HuH-7 (cell line): ENCODE data around the gene APOA4.

ENCODE experiments used
- DNase-seq: peaks from one replicate; pipeline ENCODE4 v3.0.0; 2011; ENCODE audit warnings: low spot score

Gene APOA4

GRCh38 chr11:116823031-116823843 is at the start of gene APOA4:
Gene APOA4 (minus strand): TSS chr11:116823304. CDS start chr11:116823191, 113 bp downstream.
- no peak for DNase-seq

DNA sequence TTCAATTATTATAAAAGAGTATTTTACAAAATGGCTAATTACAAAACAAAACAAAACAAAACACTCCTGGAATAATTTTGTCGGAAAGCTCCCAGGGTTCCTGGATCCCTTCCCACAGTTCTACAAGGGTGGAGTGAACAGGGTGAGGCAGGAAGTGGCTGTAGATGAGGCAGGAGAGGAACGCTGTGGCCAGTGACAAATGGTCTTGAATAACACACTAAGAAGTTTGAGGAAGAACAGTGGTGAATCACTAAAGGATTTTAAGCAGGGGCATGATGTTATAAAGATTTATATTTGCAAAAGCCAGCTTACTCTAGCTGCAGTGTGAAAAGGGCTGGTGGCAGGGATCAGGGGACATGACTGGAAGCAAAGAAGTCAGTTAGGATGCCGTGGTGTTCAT is 48.1 kb upstream of the APOA4 start:
- no peak for DNase-seq

DNA sequence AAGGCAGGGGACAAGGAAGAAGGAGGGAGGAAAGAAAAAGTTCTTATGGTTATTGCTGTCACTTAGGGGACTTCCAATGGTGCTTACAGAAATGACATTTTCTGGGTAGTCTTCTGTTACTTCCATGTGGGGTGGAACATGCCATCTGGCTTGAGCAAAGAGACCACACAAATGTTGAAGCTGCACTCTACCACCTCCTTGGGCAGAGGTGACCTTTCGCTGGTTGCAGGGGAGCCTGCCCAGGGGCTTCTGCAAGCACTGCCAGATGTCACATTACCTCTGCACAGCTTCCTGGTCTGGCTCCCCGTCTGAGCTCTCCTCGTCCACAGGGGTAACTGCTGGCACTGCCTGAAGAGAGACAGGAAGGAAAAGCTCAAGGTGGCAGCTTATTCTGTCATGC is 47.0 kb upstream of the APOA4 start:
- DNase-seq, result no peak

GRCh38 chr11:116869610-116870009 is 46.5 kb upstream of the APOA4 start:
- no peak for DNase-seq

DNA sequence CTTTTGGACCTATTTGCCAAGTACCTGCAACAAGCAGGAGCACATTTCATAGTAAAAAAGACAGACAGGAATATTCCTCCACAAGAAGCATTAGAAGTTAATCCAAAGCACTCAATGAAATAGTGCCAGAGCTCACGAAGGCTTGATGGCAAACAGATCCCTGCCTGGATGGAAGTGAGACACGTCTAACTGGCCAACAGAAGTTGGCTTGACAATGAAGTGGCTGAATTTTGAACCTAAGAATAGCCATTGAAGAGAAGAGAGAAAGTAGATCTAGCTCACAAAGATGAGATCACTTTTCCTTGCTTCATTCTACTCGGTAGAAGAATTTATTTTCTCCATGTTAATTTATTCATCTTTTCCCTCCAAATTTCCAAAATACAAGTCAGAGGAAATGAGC is 45.0 kb upstream of the APOA4 start:
- no peak for DNase-seq

GRCh38 chr11:116867619-116868018 is 44.5 kb upstream of the APOA4 start:
- DNase-seq, result no peak

- DNase-seq, result no peak
Measured at GRCh38 chr11:116866804-116867455, 43.8 kb upstream of the APOA4 start.

DNA sequence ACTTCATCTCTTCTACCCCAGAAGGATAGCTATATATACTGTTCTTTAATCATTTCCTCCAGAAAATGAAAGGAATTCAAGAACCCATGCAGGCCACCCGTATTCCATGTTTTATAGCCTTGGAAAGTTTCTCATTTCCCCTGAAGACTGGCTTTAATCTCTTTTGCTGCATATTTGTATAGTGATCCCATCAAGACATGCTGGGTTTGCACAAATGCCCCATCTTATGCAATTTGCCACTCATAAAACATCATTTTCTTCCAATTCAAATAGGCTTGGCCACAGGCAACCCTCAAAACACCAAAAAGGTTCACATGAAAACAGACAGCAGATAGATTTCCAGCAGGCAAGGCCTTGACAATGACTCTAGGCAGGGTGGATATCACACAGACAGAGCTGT is 42.6 kb upstream of the APOA4 start:
- DNase-seq, result no peak

DNA sequence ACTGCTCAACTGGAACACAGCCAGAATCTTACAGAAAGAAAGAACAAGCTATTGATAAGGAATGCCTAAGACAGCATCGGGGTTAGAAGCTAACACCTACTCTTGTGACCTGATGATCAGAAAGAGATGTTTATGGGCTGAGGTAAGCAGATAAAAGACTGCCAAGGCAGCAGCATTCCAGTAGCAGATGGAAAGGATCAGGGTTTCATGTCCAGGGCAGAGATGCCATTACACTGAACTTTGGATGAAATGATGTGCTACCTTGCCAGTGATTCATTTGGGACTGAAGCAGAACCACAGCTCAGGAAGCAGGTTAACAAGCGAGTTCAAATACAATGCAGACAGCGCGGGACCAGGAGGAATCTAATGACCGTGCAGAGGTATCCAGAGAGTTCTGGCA is 41.4 kb upstream of the APOA4 start:
- DNase-seq, result no peak

DNA sequence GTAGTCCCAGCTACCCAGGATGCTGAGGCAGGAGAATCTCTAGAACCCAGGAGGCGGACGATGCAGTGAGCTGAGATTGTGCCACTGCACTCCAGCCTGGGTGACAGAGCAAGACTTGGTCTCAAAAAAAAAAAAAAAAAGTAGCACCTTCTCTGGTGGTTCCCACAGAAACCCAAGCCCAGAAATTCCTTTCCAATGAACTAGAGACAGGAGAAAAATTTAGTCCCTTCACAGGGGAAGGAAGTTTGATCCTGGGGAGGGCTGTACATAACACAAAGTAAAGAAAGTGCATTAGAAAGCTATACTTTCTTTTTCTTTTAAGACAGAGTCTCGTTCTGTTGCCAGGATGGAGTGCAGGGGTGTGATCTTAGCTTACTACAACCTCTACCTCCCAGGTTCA is 39.8 kb upstream of the APOA4 start:
- DNase-seq, result no peak

DNA sequence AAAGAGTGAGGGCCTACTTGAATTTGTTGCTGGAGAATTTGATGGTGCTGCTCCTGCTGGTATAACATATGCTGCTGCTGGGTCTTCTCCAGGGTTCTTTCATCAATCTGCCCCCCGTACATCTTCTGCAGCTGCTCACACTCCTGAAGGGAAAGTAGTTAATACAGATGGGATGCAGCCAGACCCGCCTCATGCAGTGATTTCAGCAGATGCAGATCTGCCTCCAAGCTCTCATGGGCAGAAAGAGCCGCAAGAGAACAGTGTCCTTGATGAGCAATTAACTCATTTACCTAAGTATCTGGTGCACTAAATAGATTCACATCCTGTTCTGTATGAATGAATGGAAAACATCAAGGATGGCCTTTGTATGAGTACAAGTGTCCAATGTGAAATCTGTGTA is 39.1 kb upstream of the APOA4 start:
- no peak for DNase-seq

- DNase-seq, result no peak
Measured at GRCh38 chr11:116861539-116861938, 38.4 kb upstream of the APOA4 start.

GRCh38 chr11:116860303-116860702 is 37.2 kb upstream of the APOA4 start:
- no peak for DNase-seq

DNA sequence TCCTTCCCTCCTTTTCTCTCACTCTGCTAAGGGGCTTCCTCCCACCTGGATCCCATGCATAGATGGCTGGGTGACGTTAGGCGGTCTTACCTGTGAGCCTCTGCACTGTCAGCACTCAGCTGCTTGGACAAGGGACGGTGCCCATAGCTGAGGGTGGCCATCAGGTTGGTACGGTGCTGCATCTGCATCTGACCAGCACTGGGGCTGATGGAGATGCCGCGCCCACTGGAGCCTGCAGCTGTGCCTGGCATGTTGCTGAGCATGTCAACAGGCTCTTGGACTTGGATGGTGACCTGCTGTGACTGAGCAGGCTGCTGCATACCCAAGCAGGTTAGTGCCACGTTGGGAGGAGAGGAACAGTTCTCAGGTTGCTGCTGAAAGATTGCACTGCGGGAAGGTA is 36.1 kb upstream of the APOA4 start:
- DNase-seq, result no peak

- DNase-seq, result no peak
Measured at GRCh38 chr11:116857936-116858335, 34.8 kb upstream of the APOA4 start.

- no peak for DNase-seq
Measured at GRCh38 chr11:116857316-116857715, 34.2 kb upstream of the APOA4 start.

- no peak for DNase-seq
Measured at GRCh38 chr11:116856423-116856822, 33.3 kb upstream of the APOA4 start.

DNA sequence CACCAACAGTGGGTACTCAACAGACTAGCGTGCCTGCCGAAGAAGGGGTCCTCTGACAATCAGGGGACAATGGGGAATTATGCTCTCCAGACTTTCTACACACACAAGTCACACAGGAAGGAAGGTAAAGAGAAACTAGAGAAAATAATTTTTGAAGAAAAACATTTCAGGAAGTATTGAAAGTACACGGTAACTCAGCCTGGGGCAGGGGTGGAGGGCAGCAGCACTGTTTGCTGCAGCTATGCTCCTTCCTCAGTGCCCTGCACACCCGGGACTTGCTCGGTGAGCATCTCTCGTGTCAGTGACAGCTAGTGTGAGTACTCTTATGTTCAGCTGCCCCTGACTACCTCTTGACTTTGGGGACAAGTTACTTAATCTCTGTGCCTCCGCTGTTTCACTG is 32.3 kb upstream of the APOA4 start:
- DNase-seq, result no peak

DNA sequence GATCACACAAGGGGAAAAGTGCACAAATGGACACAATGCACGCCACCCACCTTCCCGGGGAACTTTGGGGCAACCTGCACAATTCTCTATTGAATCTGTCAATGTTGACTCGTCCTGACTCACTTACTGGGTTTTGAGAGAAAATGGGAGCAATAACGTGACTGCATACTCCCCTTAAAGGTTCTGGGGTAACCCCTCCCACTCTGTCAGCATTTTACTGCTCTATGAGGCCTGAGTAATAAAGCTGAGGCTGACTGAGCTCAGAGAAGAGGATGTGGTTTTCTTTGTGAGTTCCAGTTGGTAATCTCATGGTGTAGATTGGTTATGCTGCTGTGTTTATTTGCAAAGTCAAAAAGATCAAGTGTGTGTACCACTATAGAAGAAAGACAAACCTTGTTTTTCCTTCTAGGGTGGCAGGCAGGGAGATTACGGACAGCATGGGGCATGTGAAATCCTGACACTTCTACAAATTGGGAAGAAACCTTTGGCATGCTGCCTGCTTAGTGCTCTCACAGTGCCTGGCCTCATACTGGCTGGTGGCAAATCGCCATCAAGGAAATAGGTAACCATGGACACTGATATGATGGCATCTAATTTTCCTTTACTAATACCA is 30.5 kb upstream of the APOA4 start:
- no peak for DNase-seq

DNA sequence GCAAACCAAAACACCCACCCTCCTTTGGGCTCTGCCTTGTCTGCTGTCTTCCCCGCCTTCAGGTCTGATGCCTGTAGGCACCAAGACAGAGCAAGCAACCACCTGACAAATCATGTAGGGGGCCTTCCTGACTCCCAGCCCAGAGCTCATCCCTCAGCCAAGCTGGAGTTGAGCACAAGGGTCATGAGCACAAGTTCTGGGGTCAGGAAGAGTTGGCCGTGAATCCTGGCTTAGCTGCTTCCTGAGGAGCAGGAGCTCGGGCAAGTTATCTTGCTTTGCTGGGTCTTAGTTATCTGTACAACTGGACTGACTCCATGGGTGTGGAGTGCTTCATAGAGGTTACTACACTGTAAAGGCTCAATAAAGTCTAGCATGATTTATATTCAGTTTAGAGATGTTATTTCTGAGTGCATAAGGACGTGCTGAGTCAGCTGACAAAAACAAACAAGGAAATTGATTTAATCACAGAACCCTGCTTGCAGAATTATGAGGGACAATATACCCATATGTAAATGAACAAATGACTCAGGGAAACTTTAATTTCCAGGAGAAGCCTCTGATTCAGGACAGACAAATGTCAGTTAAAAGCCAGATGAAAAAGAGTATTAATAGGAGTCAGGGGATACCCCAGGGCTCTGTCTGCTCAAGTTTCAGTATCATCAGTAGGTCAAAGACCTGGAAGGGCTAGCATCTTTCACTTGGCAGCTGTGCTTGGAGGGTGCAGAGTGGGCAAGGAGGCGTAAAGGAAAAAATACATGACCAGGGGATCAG is 29.3 kb upstream of the APOA4 start:
- DNase-seq, result no peak

DNA sequence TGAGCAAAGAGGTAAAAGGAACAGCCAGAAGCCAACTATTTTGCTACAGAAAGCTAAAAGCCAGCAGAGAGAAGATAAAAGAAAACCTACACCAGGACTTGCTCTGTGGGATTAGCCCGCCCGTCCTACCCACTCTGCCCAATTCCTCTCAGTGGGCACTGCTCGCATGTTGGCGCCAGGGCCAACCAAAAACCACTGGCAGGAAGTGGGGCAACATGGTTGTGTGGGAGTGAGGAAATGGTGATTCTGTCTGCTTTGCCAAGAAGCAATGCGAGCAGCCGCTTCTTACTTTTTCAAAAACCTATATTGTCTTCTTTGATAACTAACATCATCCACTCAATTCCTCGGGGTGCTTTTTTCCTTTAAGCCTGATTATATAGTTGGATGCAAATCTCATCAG is 28.5 kb upstream of the APOA4 start:
- no peak for DNase-seq

DNA sequence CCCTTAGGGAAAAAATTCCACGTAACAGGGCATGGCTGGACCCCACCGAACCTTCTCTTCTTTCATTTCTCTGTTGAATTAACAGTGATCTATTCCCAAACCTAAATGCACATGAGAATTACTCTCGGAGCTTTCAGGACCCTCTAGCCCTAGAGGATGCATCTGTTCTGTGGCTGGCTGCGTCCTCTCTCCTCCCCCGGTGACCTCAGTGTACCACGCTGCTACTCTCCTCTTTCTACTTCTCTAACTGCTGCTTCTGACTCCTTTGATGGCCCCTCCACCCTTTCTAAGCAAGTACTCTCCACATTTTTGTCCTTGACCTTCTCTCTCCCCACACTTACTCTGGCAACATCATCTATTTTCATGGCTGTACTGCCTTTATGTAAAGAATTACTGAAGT is 26.4 kb upstream of the APOA4 start:
- DNase-seq, result no peak

DNA sequence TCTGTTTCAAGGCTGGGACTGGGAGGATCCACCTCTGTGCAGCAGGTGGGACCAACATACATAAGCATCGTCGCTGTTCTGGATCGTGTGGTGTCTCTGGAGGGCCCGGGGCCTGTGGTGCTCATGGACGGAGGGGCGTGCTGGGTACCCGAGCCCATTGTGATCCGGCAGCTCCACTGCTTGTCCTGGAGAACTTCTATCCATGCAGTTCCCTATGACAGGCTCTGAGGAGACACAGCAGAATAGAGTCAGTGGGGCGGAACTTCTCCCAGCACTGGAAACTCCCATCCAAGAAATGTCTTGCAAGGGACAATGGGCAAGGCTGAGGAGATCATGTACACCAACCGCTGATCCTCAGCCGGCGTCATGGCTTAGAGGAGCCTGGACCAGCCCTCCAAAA is 26.0 kb upstream of the APOA4 start:
- DNase-seq, result no peak
